GF-D8 (cell line): ENCODE measurements around the gene SORBS2.
"Not testable (repeated sequence)": the region's sequence is repeated elsewhere in the genome, so short reads cannot be mapped to it uniquely, and the experiment has no call there.

ENCODE experiments used
- DNase-seq: peaks from one replicate; lab custom pipeline; 2025; lab: John Stamatoyannopoulos, UW

Gene SORBS2

GRCh38 chr4:185585211-185585610, 226.8 kb downstream of the SORBS2 start:
- DNase-seq = no peak

- no peak for DNase-seq
These were observed 228.2 kb downstream of the SORBS2 start for GRCh38 chr4:185583813-185584212.

- DNase-seq = no peak
These were observed 229.2 kb downstream of the SORBS2 start for GRCh38 chr4:185582651-185583400.

- no peak for DNase-seq
These were observed 231.3 kb downstream of the SORBS2 start for GRCh38 chr4:185580699-185581098.

GRCh38 chr4:185578284-185578683, 233.7 kb downstream of the SORBS2 start:
- DNase-seq = no peak

GRCh38 chr4:185576962-185577950, 234.7 kb downstream of the SORBS2 start:
- DNase-seq = no peak

GRCh38 chr4:185576314-185576961, 235.6 kb downstream of the SORBS2 start:
- no peak for DNase-seq

GRCh38 chr4:185573651-185574199, 238.3 kb downstream of the SORBS2 start:
- DNase-seq = no peak

- DNase-seq = no peak
These were observed 241.3 kb downstream of the SORBS2 start for GRCh38 chr4:185570727-185571126.

GRCh38 chr4:185567381-185568376, 244.3 kb downstream of the SORBS2 start:
- DNase-seq = no peak

- no peak for DNase-seq
These were observed 245.0 kb downstream of the SORBS2 start for GRCh38 chr4:185566972-185567371.

GRCh38 chr4:185566425-185566824, 245.6 kb downstream of the SORBS2 start:
- DNase-seq = no peak

GRCh38 chr4:185565696-185566095, 246.3 kb downstream of the SORBS2 start:
- no peak for DNase-seq

GRCh38 chr4:185564349-185564748, 247.6 kb downstream of the SORBS2 start:
- DNase-seq = no peak

GRCh38 chr4:185562531-185562930, 249.5 kb downstream of the SORBS2 start:
- DNase-seq = no peak

GRCh38 chr4:185560316-185560715, 251.7 kb downstream of the SORBS2 start:
- DNase-seq = no peak

- DNase-seq = no peak
These were observed 252.1 kb downstream of the SORBS2 start for GRCh38 chr4:185559915-185560281.

- DNase-seq = not testable (repeated sequence)
These were observed 252.6 kb downstream of the SORBS2 start for GRCh38 chr4:185559251-185559914.

GRCh38 chr4:185554365-185555126, 257.4 kb downstream of the SORBS2 start:
- DNase-seq = no peak

GRCh38 chr4:185552254-185552653, 259.7 kb downstream of the SORBS2 start:
- no peak for DNase-seq
